ENCODE measurements around the gene PPIE. TPM values are rescaled to one million over a fixed set of nuclear protein-coding genes. Genes with fewer than 3 reads are reported as not detected.
"Not testable (repeated sequence)": the region's sequence is repeated elsewhere in the genome, so short reads cannot be mapped to it uniquely, and the experiment has no call there.

PPIE gene
- total and polyA plus RNA-seq, 2 donors (not counting 1 experiment from before 2014, with no cell fraction given): 68.6 to 78.3 TPM

GRCh38 chr1:39777306-39777705 lies 38.6 kb downstream of the PPIE start:
- Histone ChIP-seq H3K4me1 (ENCODE audit: control insufficient read depth in 2 of 2, insufficient read depth in 2 of 2, low read length in 2 of 2) (peaks cover 0 to 5% of the 10 kb centered on the region in 2 donors), H3K9me3 (ENCODE audit: control extremely low read depth in 1 of 3, control insufficient read depth in 2 of 3, insufficient read depth in 1 of 3, low read length in 2 of 3) (peaks cover 0 to 3% (median 0%) of the 10 kb centered on the region in 3 donors), H4K20me1 (ENCODE audit: control insufficient read depth, insufficient read depth, low read length, poor library complexity, severe bottlenecking) (no peaks in the 10 kb centered on the region), H3K4me2 (replicated peaks; ENCODE audit: low read depth, low read length, poor library complexity, severe bottlenecking) (no peak overlapping the region), H3K36me3 (replicated peaks in 1 of 2; ENCODE audit: control extremely low read depth in 1 of 2, control insufficient read depth in 1 of 2, extremely low read depth in 1 of 2, insufficient read depth in 2 of 2, low read length in 1 of 2) (no peaks in the 10 kb centered on the region), H3K4me3 (ENCODE audit: control extremely low read depth in 1 of 5, extremely low read depth in 1 of 5, insufficient read depth in 1 of 5, low read depth in 2 of 5, low read length in 4 of 5) (no peak overlapping the region), H3K9ac (ENCODE audit: low read length) (no peak overlapping the region), H3K27ac (ENCODE audit: low read length in 2 of 2) (no peak overlapping the region), H2AFZ (ENCODE audit: insufficient read depth, low read depth, low read length, poor library complexity, severe bottlenecking) (no peak overlapping the region), H3K27me3 (replicated peaks in 1 of 4; ENCODE audit: control extremely low read depth in 1 of 4, control insufficient read depth in 3 of 4, insufficient read depth in 4 of 4, low read length in 3 of 4) (no peaks in the 10 kb centered on the region), H3K79me2 (ENCODE audit: control insufficient read depth, insufficient read depth, low read length) (no peaks in the 10 kb centered on the region)
- DNase-seq: no peak
- intact Hi-C loops (cut with micrococcal nuclease): no loop called here
- H3K9me3 Mint-ChIP-seq (ENCODE audit: insufficient read depth): no peaks in the 10 kb centered on the region
- 94% methylated on average over 4 of the region's 4 CpGs for WGBS (ENCODE audit: insufficient coverage)
- H3K4me3 Mint-ChIP-seq: no peak overlapping the region
- no peaks in the 10 kb centered on the region for H3K27me3 Mint-ChIP-seq
- ChIA-PET CTCF (no interaction called here), POLR2A (no interaction called here)
- H3K27ac Mint-ChIP-seq: no peak overlapping the region
- no peak for TF ChIP-seq EZH2 (IDR thresholded peaks at IDR 0.05; ENCODE audit: borderline replicate concordance, insufficient read depth, low read depth, low read length, poor library complexity, severe bottlenecking)
- TF ChIP-seq CTCF (IDR thresholded peaks at IDR 0.05): no peak
- H3K4me1 Mint-ChIP-seq: peaks cover 10% of the 10 kb centered on the region
- no peak for ATAC-seq (ENCODE audit: low read depth)

GRCh38 chr1:39777896-39778295 lies 39.2 kb downstream of the PPIE start:
- H3K27me3 ChIP-seq (replicated peaks in 1 of 4; ENCODE audit: control extremely low read depth in 1 of 4, control insufficient read depth in 3 of 4, insufficient read depth in 4 of 4, low read length in 3 of 4); H2AFZ ChIP-seq (ENCODE audit: insufficient read depth, low read depth, low read length, poor library complexity, severe bottlenecking); intact Hi-C loops (cut with micrococcal nuclease); CTCF ChIA-PET; H3K9me3 Mint-ChIP-seq (ENCODE audit: insufficient read depth); H3K4me3 Mint-ChIP-seq; H3K27ac Mint-ChIP-seq; H3K79me2 ChIP-seq (ENCODE audit: control insufficient read depth, insufficient read depth, low read length); H3K4me2 ChIP-seq (replicated peaks; ENCODE audit: low read depth, low read length, poor library complexity, severe bottlenecking); H3K27ac ChIP-seq (ENCODE audit: low read length in 2 of 2); H3K4me1 ChIP-seq (ENCODE audit: control insufficient read depth in 2 of 2, insufficient read depth in 2 of 2, low read length in 2 of 2); ATAC-seq (ENCODE audit: low read depth); H3K4me1 Mint-ChIP-seq; H3K36me3 ChIP-seq (replicated peaks in 1 of 2; ENCODE audit: control extremely low read depth in 1 of 2, control insufficient read depth in 1 of 2, extremely low read depth in 1 of 2, insufficient read depth in 2 of 2, low read length in 1 of 2); DNase-seq; H4K20me1 ChIP-seq (ENCODE audit: control insufficient read depth, insufficient read depth, low read length, poor library complexity, severe bottlenecking); POLR2A ChIA-PET; H3K9ac ChIP-seq (ENCODE audit: low read length); H3K27me3 Mint-ChIP-seq; H3K4me3 ChIP-seq (ENCODE audit: control extremely low read depth in 1 of 5, extremely low read depth in 1 of 5, insufficient read depth in 1 of 5, low read depth in 2 of 5, low read length in 4 of 5); H3K9me3 ChIP-seq (ENCODE audit: control extremely low read depth in 1 of 3, control insufficient read depth in 2 of 3, insufficient read depth in 1 of 3, low read length in 2 of 3): not testable (repeated sequence)
- 99% methylated on average over 11 of the region's 17 CpGs for WGBS (ENCODE audit: insufficient coverage)

- H3K4me3 ChIP-seq (ENCODE audit: control extremely low read depth in 1 of 5, extremely low read depth in 1 of 5, insufficient read depth in 1 of 5, low read depth in 2 of 5, low read length in 4 of 5); CTCF ChIA-PET; H3K4me3 Mint-ChIP-seq; H3K36me3 ChIP-seq (replicated peaks in 1 of 2; ENCODE audit: control extremely low read depth in 1 of 2, control insufficient read depth in 1 of 2, extremely low read depth in 1 of 2, insufficient read depth in 2 of 2, low read length in 1 of 2); DNase-seq; H3K9me3 ChIP-seq (ENCODE audit: control extremely low read depth in 1 of 3, control insufficient read depth in 2 of 3, insufficient read depth in 1 of 3, low read length in 2 of 3); POLR2A ChIA-PET; H4K20me1 ChIP-seq (ENCODE audit: control insufficient read depth, insufficient read depth, low read length, poor library complexity, severe bottlenecking); intact Hi-C loops (cut with micrococcal nuclease); H3K4me2 ChIP-seq (replicated peaks; ENCODE audit: low read depth, low read length, poor library complexity, severe bottlenecking); H2AFZ ChIP-seq (ENCODE audit: insufficient read depth, low read depth, low read length, poor library complexity, severe bottlenecking); H3K79me2 ChIP-seq (ENCODE audit: control insufficient read depth, insufficient read depth, low read length); ATAC-seq (ENCODE audit: low read depth); H3K27ac Mint-ChIP-seq; H3K4me1 ChIP-seq (ENCODE audit: control insufficient read depth in 2 of 2, insufficient read depth in 2 of 2, low read length in 2 of 2); H3K27me3 Mint-ChIP-seq; H3K27me3 ChIP-seq (replicated peaks in 1 of 4; ENCODE audit: control extremely low read depth in 1 of 4, control insufficient read depth in 3 of 4, insufficient read depth in 4 of 4, low read length in 3 of 4); H3K9ac ChIP-seq (ENCODE audit: low read length); H3K9me3 Mint-ChIP-seq (ENCODE audit: insufficient read depth); H3K27ac ChIP-seq (ENCODE audit: low read length in 2 of 2); H3K4me1 Mint-ChIP-seq: not testable (repeated sequence)
- WGBS (ENCODE audit: insufficient coverage): 98% methylated on average over 5 of the region's 12 CpGs
Measured at GRCh38 chr1:39778463-39779099, 39.9 kb downstream of the PPIE start.

All from B cell (primary cell).